GM19328 (cell line): ENCODE measurements around the gene FOXA1.

Source experiments
- ATAC-seq: cut with Tn5 transposase; IDR thresholded peaks from one replicate; pipeline ENCODE4 v1.9.1; 2021; ENCODE audit warnings: mild to moderate bottlenecking, moderate library complexity; ENCODE audit not compliant: unreplicated experiment

The FOXA1 gene

GRCh38 chr14:37590428-37591139, 4.5 kb downstream of the FOXA1 start:
- ATAC-seq, result no peak

- ATAC-seq, result no peak
Observed at GRCh38 chr14:37589715-37590427, 5.2 kb downstream of the FOXA1 start.

DNA sequence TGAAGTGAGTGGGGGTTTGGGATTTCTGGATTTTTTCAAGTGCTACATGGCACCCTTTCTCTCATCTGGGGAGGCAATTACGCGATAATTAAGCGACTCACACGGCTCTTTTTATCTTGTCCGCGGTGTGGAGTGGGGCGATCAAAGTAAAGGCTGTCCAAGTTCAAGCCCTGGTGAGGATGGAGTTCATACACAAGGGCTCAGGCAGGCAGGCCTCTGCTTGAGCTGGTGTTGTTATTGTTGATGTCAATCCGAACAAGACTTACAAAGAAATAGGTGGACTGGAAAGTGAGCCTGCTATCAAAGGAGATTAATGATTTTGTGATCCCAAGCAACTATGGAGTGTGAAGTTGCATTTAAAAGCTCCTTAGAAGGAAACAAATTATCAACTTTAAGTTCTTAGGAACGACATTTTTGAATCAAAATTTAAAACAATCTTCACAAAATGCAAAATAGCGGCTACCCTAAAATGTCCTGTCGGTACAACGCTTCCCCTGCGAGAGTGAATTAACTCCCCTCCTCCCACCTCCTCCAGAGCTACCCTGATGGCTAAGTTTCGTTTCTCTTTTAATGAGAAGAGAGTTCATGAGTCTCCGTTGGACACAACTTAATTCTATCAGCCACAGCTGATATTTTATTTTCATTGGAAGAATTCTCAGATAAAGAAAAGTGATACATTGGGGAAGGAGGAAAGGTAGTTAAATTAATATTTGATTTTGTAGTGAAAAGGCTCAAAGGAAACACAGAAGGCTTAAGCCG, 5.9 kb downstream of the FOXA1 start:
- no peak for ATAC-seq

GRCh38 chr14:37588667-37588955, 6.4 kb downstream of the FOXA1 start:
- no peak for ATAC-seq

- ATAC-seq, result no peak
Observed at GRCh38 chr14:37587881-37588666, 7.0 kb downstream of the FOXA1 start.

- ATAC-seq, result no peak
Observed at GRCh38 chr14:37587131-37587803, 7.8 kb downstream of the FOXA1 start.

- ATAC-seq, result no peak
Observed at GRCh38 chr14:37586797-37587130, 8.3 kb downstream of the FOXA1 start.

DNA sequence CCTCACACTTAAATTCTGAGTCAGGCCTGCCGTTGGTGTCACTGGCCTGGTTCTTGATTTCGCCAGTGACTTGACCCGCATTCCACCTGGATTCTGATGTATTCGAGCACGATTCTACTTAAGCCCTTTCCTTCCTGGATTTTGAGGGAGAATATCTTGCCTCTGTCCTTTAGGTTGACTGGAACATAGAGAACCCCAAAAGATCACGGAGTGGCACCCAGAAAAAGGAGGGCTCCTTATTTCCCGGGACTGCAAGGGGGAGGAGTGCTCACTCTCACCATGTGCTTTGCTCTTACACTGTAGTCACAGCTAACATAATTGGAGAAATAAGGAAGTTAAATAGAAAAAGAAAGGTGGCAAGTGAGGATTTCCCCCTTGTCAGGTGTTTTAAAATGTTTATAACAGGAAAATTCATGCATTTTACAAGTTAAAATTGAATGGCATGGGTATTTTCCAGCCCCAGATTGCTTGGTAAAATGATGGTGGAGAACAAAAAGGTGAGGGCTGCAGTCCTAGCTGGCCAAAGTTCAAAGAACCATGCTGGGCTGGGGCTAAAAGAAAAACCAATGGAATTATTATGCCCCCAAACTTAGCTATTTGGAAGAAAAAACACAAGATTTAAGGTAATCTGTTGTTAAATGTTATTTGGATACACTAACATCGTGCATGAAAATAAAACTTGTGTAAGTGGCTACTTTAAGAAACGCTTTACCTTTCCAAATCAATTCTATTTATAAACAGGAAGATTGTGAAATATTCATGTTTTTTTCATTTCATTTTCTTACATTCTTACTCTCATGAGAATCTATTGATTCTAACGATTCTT, 8.9 kb downstream of the FOXA1 start:
- ATAC-seq, result no peak

DNA sequence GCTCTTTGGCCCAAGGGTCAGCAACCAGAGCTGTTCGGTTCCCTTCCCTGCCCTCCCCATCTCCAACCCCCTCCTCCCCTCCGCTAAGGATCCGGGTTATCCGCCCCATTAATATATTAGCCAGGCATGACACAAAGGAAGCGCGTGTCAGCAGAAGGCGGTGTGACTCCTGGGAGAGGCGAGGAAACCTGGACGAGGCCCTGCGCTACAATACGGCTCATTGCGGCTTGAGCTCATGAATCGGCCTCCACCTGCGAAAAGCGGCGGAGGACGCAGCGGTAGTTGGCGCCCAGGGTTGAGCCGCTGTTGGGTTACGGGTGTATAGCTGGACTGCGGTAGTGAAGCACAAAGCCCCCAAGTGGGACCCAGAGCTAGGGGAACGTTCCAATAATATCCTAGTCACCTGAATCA, 9.9 kb downstream of the FOXA1 start:
- no peak for ATAC-seq

DNA sequence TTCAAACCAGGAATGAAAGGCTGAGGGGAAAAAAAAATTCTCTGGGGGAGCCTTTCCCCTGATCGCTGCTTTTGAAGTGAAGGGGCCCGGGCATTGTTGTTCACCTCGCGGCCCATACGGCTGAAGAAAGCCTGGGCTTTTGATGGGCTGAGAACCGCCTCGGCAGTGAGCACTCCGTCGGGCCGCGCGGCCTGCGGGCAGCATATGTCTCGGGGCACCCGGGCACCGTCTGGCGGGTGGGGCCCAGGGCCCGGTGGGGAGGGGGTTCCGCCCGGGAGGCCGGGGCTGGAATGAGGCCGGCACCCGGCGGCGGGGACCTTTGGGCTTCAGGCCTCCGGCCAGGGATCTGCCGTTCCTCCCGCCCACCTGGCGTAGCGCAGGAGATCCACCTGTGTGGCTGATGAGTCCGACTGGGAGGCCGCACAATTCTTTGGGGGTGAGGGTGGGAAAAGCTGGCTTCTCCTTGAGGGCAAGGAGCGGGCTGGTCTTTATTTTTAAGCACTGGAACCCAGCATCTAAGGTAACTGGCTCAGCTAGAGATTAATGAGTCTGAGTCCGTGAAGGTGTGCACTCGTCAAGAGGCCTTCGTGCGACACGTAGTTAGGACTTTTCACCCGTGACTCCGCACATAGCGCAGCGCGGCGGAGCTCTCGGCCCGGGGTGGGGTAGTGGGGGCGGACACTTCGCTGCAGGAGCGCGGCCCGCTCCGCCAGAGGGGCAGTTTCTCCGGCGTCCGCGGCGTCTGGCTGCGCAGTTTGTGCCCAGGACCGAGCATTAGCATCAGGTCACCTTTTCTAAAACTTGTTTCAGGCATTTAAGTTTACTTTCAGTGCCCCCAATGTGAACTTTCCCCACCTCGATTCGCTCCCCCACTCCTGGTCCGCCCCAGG, 10.6 kb downstream of the FOXA1 start:
- no peak for ATAC-seq

- ATAC-seq, result no peak
Observed at GRCh38 chr14:37583358-37584210, 11.5 kb downstream of the FOXA1 start.

- ATAC-seq, result no peak
Observed at GRCh38 chr14:37580146-37580545, 14.9 kb downstream of the FOXA1 start.

DNA sequence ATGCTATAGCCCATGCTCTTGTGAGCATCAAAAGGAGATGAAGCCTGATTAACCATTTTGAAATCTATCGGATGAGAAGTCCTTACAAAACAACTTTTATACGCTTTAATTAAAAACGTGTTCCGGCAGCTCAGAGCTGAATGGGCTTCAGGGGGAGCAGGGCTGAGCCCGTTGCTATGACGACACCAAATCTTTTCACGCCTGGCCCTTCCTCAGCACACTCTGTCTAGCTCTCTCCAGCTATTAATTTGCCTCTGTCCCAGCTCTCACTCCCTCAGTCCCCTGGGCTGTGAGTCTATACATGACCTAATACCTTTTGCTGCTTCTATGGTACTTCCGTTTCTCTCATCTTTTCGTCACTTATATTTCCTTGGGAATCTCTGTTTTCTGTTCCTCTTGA, 15.8 kb downstream of the FOXA1 start:
- ATAC-seq, result no peak

DNA sequence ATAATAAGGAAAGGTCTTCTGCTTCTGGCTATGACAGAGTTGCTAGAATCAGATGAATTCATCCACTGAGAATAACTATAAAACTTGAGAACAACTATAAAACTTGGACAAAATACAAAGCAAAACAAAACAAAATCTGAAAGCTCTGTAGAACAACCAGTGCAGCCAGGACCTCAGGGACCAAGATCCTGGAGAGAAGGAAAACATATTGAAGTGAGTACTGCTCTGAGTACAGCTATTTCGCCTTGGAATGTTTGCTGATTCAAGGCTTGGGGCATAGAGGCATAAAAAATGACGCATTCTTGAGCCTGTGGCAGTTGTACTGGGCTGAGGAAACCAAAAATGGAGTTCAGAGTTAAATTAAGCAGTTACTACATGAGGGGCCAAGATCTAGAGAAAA, 21.7 kb downstream of the FOXA1 start:
- no peak for ATAC-seq

GRCh38 chr14:37571391-37571790, 23.7 kb downstream of the FOXA1 start:
- ATAC-seq, result no peak

DNA sequence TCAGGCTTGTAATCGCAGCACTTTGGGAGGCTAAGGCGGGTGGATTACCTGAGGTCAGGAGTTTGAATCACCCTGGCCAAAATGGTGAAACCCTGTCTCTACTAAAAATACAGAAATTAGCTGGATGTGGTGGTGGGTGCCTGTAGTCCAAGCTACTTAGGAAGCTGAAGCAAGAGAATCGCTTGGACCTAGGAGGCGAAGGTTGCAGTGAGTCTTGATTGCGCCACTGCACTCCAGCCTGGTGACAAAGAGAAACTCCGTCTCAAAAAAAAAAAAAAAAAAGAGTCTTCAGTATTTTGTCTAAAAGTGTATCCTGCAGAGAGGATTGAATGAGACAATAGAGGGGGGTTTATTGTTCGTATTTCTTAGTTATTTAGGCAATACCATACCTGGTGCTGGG, 25.3 kb downstream of the FOXA1 start:
- ATAC-seq, result no peak

GRCh38 chr14:37566811-37567371, 28.2 kb downstream of the FOXA1 start:
- no peak for ATAC-seq

DNA sequence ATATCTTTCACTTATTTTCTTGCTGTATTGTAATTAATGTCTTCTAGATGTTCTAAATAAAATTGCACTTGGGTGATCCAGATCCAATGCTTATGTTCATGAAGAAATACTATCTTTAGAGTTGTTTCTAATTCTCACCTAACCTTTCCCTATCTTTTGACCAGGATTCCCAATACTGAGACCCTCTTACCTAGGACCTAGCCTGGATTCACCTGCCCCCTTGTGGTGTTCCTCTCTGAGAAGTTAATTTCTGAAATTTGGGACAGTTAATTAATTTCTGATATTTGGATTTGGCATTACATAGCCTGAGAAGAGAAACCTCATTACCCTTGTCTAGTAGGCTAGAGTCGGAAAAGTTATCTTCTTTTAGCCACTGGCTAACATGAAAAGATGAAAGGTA, 29.5 kb downstream of the FOXA1 start:
- ATAC-seq, result no peak
